Muscle of leg (tissue), 11 donors: ENCODE measurements around the gene ANKRD44. TPM values are rescaled to one million over a fixed set of nuclear protein-coding genes. Genes with fewer than 3 reads are reported as not detected.
A peak's percentile ranks its signal among the peaks of the same experiment; 100 is the strongest.

Experiments used
- DNase-seq: peaks from one replicate; pipeline ENCODE4 v3.0.0; 2013
- H3K27ac ChIP-seq: one replicate; pipeline ENCODE4 v1.5.1; 2013; ENCODE audit warnings: mild to moderate bottlenecking, low read length, control low read depth
- H3K27me3 ChIP-seq: one replicate; pipeline ENCODE4 v1.6.1; 2013; ENCODE audit warnings: low read length; ENCODE audit not compliant: control insufficient read depth, insufficient read depth
- H3K36me3 ChIP-seq: one replicate; pipeline ENCODE4 v1.6.1; 2013; ENCODE audit warnings: low read length; ENCODE audit not compliant: control insufficient read depth, insufficient read depth
- H3K4me1 ChIP-seq: one replicate; pipeline ENCODE4 v1.6.1; 2013; ENCODE audit warnings: low read length; ENCODE audit not compliant: control insufficient read depth, insufficient read depth
- H3K4me3 ChIP-seq: one replicate; pipeline ENCODE4 v1.5.1; 2013; ENCODE audit warnings: low read length, control low read depth
- H3K9me3 ChIP-seq: replicated peaks from 2 replicates; pipeline ENCODE4 v1.6.1; 2013; ENCODE audit warnings: low read depth, low read length; ENCODE audit not compliant: control insufficient read depth
- WGBS: methylation state at CpG from one replicate; pipeline ENCODE4 v1.1.5; 2013; ENCODE audit warnings: missing lambda C conversion rate; ENCODE audit not compliant: insufficient coverage; 5-methylcytosine and 5-hydroxymethylcytosine counted together
- polyA plus RNA-seq, 8 donors: library from polyadenylated mRNA; unstranded; fragments of 120-200 nt; gene quantifications; one replicate each; pipeline versions ENCODE4 v1.2.1 to v1.2.3, GENCODE V29; 2013; ENCODE audit warnings: inconsistent platforms in 1 of 8, low replicate concordance in 1 of 8; ENCODE audit not compliant: insufficient read length in 8 of 8, insufficient read depth in 1 of 8
- total RNA-seq: library from RNA; stranded (reverse); fragments of 120-200 nt; gene quantifications from one replicate; pipeline ENCODE4 v1.2.4, GENCODE V29; 2013

Gene ANKRD44
- total and polyA plus RNA-seq, 9 donors = 10.6 to 26.3 (median 15.6) TPM

- Histone ChIP-seq H3K27ac (no peak overlapping the region), H3K9me3 (no peaks in the 10 kb centered on the region), H3K4me1 (peaks cover 5% of the 10 kb centered on the region), H3K4me3 (no peak overlapping the region), H3K27me3 (no peaks in the 10 kb centered on the region), H3K36me3 (no peaks in the 10 kb centered on the region)
- no peak for DNase-seq
- WGBS = 71% methylated on average over 1 of the region's 3 CpGs
These were observed 120.5 kb downstream of the ANKRD44 start for GRCh38 chr2:197190100-197190432.

- peaks cover 6% of the 10 kb centered on the region for H3K4me1 ChIP-seq
- H3K4me3 ChIP-seq = no peak overlapping the region
- H3K27me3 ChIP-seq = no peaks in the 10 kb centered on the region
- WGBS = 65% methylated on average over 6 of the region's 10 CpGs
- no peaks in the 10 kb centered on the region for H3K9me3 ChIP-seq
- DNase-seq = no peak
- no peak overlapping the region for H3K27ac ChIP-seq
- no peaks in the 10 kb centered on the region for H3K36me3 ChIP-seq
These were observed 121.0 kb downstream of the ANKRD44 start for GRCh38 chr2:197189426-197190099.

- H3K36me3 ChIP-seq = no peaks in the 10 kb centered on the region
- H3K9me3 ChIP-seq = no peaks in the 10 kb centered on the region
- no peak overlapping the region for H3K4me3 ChIP-seq
- no peak for DNase-seq
- no peaks in the 10 kb centered on the region for H3K27me3 ChIP-seq
- no CpG with 5 or more reads among the region's 1 CpG for WGBS
- H3K27ac ChIP-seq = no peak overlapping the region
- peaks cover 4% of the 10 kb centered on the region for H3K4me1 ChIP-seq
These were observed 124.9 kb downstream of the ANKRD44 start for GRCh38 chr2:197185676-197186075.

- Histone ChIP-seq H3K36me3 (no peaks in the 10 kb centered on the region), H3K4me1 (peaks cover 4% of the 10 kb centered on the region), H3K27ac (no peak overlapping the region), H3K4me3 (no peak overlapping the region), H3K9me3 (no peaks in the 10 kb centered on the region), H3K27me3 (no peaks in the 10 kb centered on the region)
- peak; percentile 74 for DNase-seq
- WGBS = 56% methylated on average over 4 of the region's 6 CpGs
These were observed 125.5 kb downstream of the ANKRD44 start for GRCh38 chr2:197184959-197185586.

- Histone ChIP-seq H3K27me3 (no peaks in the 10 kb centered on the region), H3K9me3 (no peaks in the 10 kb centered on the region), H3K27ac (no peak overlapping the region), H3K4me1 (peaks cover 11% of the 10 kb centered on the region), H3K36me3 (no peaks in the 10 kb centered on the region), H3K4me3 (no peak overlapping the region)
- DNase-seq = no peak
These were observed 127.2 kb downstream of the ANKRD44 start for GRCh38 chr2:197183355-197183754.

- Histone ChIP-seq H3K36me3 (no peaks in the 10 kb centered on the region), H3K9me3 (no peaks in the 10 kb centered on the region), H3K4me1 (peaks cover 11% of the 10 kb centered on the region), H3K27ac (no peak overlapping the region), H3K4me3 (no peak overlapping the region), H3K27me3 (no peaks in the 10 kb centered on the region)
- DNase-seq = no peak
- 90% methylated on average over 1 of the region's 1 CpG for WGBS
These were observed 127.9 kb downstream of the ANKRD44 start for GRCh38 chr2:197182668-197183067.

GRCh38 chr2:197181491-197181890, 129.1 kb downstream of the ANKRD44 start:
- H3K36me3 ChIP-seq = no peaks in the 10 kb centered on the region
- no peaks in the 10 kb centered on the region for H3K27me3 ChIP-seq
- peaks cover 11% of the 10 kb centered on the region for H3K4me1 ChIP-seq
- H3K27ac ChIP-seq = no peak overlapping the region
- no peak for DNase-seq
- no CpG with 5 or more reads among the region's 5 CpGs for WGBS
- no peak overlapping the region for H3K4me3 ChIP-seq
- no peaks in the 10 kb centered on the region for H3K9me3 ChIP-seq

- peak overlapping the region; percentile 29 for H3K27ac ChIP-seq
- H3K9me3 ChIP-seq = no peaks in the 10 kb centered on the region
- no peaks in the 10 kb centered on the region for H3K27me3 ChIP-seq
- 17% methylated on average over 10 of the region's 12 CpGs for WGBS
- H3K36me3 ChIP-seq = no peaks in the 10 kb centered on the region
- peaks cover 8% of the 10 kb centered on the region for H3K4me1 ChIP-seq
- no peak overlapping the region for H3K4me3 ChIP-seq
- peak; percentile 87 for DNase-seq
These were observed 130.7 kb downstream of the ANKRD44 start for GRCh38 chr2:197179744-197180498.

- Histone ChIP-seq H3K27ac (no peak overlapping the region), H3K4me1 (peaks cover 6% of the 10 kb centered on the region), H3K27me3 (no peaks in the 10 kb centered on the region), H3K36me3 (no peaks in the 10 kb centered on the region), H3K9me3 (no peaks in the 10 kb centered on the region), H3K4me3 (no peak overlapping the region)
- WGBS = 0% methylated on average over 1 of the region's 1 CpG
- no peak for DNase-seq
These were observed 134.1 kb downstream of the ANKRD44 start for GRCh38 chr2:197176522-197176921.

- H3K27me3 ChIP-seq = no peaks in the 10 kb centered on the region
- no peaks in the 10 kb centered on the region for H3K36me3 ChIP-seq
- H3K4me3 ChIP-seq = no peak overlapping the region
- H3K9me3 ChIP-seq = no peaks in the 10 kb centered on the region
- H3K4me1 ChIP-seq = peaks cover 2% of the 10 kb centered on the region
- no peak overlapping the region for H3K27ac ChIP-seq
- DNase-seq = no peak
- no CpG with 5 or more reads among the region's 2 CpGs for WGBS
These were observed 136.0 kb downstream of the ANKRD44 start for GRCh38 chr2:197174539-197175094.
